A673 (cell line): ENCODE results near the gene TBX3. TPM values are rescaled to one million over a fixed set of nuclear protein-coding genes. Genes with fewer than 3 reads are reported as not detected.

Experiments used
- BruUV-seq: library from RNA; stranded (reverse); fragments of 400-500 nt; replicated peaks from 2 replicates; lab custom pipeline; 2021; lab: Mats Ljungman, UMichigan
- CTCF ChIA-PET: fragments of 300-600 bp; sonication (Branson Sonifier 250); formaldehyde crosslinking; loops from one replicate; lab custom pipeline; 2022; ENCODE audit warnings: antibody characterized with exemption; lab: Charles Lee
- POLR2A ChIA-PET: fragments of 300-600 bp; sonication (Branson Sonifier 250); formaldehyde crosslinking; loops from one replicate; lab custom pipeline; 2022; ENCODE audit warnings: antibody characterized with exemption; ENCODE audit not compliant: low non-redundant PET; lab: Charles Lee
- DNase-seq: peaks from one replicate; pipeline ENCODE4 v3.0.0-alpha.2; 2015; ENCODE audit warnings: low spot score
- H3K27ac ChIP-seq: fragments of 200-600 bp; sonication (generic); 2 replicates; pipeline ENCODE4 v1.5.1; 2016; ENCODE audit warnings: mixed run types, low read depth, mild to moderate bottlenecking, mixed read lengths, antibody characterized with exemption, low read length; ENCODE audit not compliant: poor library complexity, severe bottlenecking
- H3K27me3 ChIP-seq: fragments of 200-600 bp; sonication (generic); replicated peaks from 2 replicates; pipeline ENCODE4 v1.6.1; 2017; ENCODE audit warnings: mixed run types, low read depth, mild to moderate bottlenecking, mixed read lengths, antibody characterized with exemption, low read length; ENCODE audit not compliant: insufficient read depth, poor library complexity
- H3K36me3 ChIP-seq: fragments of 200-600 bp; sonication (generic); 2 replicates; pipeline ENCODE4 v1.6.1; 2016; ENCODE audit warnings: mixed run types, mild to moderate bottlenecking, mixed read lengths, antibody characterized with exemption, low read length; ENCODE audit not compliant: insufficient read depth, poor library complexity, severe bottlenecking
- H3K4me1 ChIP-seq: fragments of 200-600 bp; sonication (generic); 2 replicates; pipeline ENCODE4 v1.6.1; 2017; ENCODE audit warnings: mixed run types, mild to moderate bottlenecking, mixed read lengths, antibody characterized with exemption, low read length; ENCODE audit not compliant: insufficient read depth, poor library complexity, severe bottlenecking
- H3K4me3 ChIP-seq: fragments of 200-600 bp; sonication (generic); 2 replicates; pipeline ENCODE4 v1.5.1; 2016; ENCODE audit warnings: low read depth, mixed run types, mild to moderate bottlenecking, mixed read lengths, low read length; ENCODE audit not compliant: poor library complexity, severe bottlenecking
- H3K9me3 ChIP-seq: fragments of 200-600 bp; sonication (generic); 2 replicates; pipeline ENCODE4 v1.6.1; 2016; ENCODE audit warnings: mixed run types, low read depth, mild to moderate bottlenecking, mixed read lengths, antibody characterized with exemption, low read length; ENCODE audit not compliant: poor library complexity, severe bottlenecking
- CTCF ChIP-seq: fragments of 300-800, 200-600 bp; sonication (generic); conservative IDR thresholded peaks from 2 replicates; pipeline ENCODE4 v1.5.1; 2017; ENCODE audit warnings: low read depth, mild to moderate bottlenecking, antibody characterized with exemption, low read length, moderate library complexity, mixed read lengths
- EZH2 ChIP-seq: fragments of 200-600 bp; sonication (generic); IDR thresholded peaks from 2 replicates; pipeline ENCODE4 v1.6.1; 2017; ENCODE audit warnings: borderline replicate concordance, low read depth, mild to moderate bottlenecking, mixed read lengths, antibody characterized with exemption, low read length; ENCODE audit not compliant: poor library complexity, severe bottlenecking
- intact Hi-C: fragments of 100-400 bp; cut with micrococcal nuclease; formaldehyde crosslinking; loops from one replicate; pipeline ENCODE4 v1.10.0; 2022; ENCODE audit not compliant: unreplicated experiment
- total RNA-seq: library from RNA; stranded (reverse); gene quantifications from 2 replicates; pipeline ENCODE4 v1.2.3, GENCODE V29; 2021

TBX3 gene
- total RNA-seq, 1 experiment from 2014 or later = 1.4 TPM

GRCh38 chr12:114664651-114665320 lies 19.2 kb downstream of the TBX3 start:
- intact Hi-C loops = loop anchor here (10.0 kb wide), 1 partner anchor 680 kb away; no protein-coding TSS in a partner anchor
- H3K4me3 ChIP-seq = no peak overlapping the region
- no peaks in the 10 kb centered on the region for H3K4me1 ChIP-seq
- CTCF ChIA-PET = interaction anchor here (0.6 kb wide), 1 partner anchor 1250 kb away, joined by 6 read pairs; no protein-coding TSS in a partner anchor
- H3K36me3 ChIP-seq = no peaks in the 10 kb centered on the region
- H3K27ac ChIP-seq = no peak overlapping the region
- TF ChIP-seq CTCF = no peak
- TF ChIP-seq EZH2 = no peak
- BruUV-seq = no TSS peak
- H3K9me3 ChIP-seq = no peaks in the 10 kb centered on the region
- POLR2A ChIA-PET = no interaction called here
- peaks cover 3% of the 10 kb centered on the region for H3K27me3 ChIP-seq
- no peak for DNase-seq

GRCh38 chr12:114662512-114663177 lies 21.3 kb downstream of the TBX3 start:
- ChIA-PET POLR2A (no interaction called here), CTCF (interaction anchor here (0.5 to 1.1 kb wide), 3 partner anchors 21 to 1255 kb away, joined by 3 to 8 read pairs (median 4); partner anchors contain the start of gene TBX3)
- Histone ChIP-seq H3K36me3 (no peaks in the 10 kb centered on the region), H3K4me3 (no peak overlapping the region), H3K4me1 (no peaks in the 10 kb centered on the region), H3K27ac (no peak overlapping the region), H3K27me3 (peaks cover under 1% of the 10 kb centered on the region), H3K9me3 (no peaks in the 10 kb centered on the region)
- peak; percentile 72 for DNase-seq
- TF ChIP-seq EZH2 (no peak), CTCF (peak; percentile 81)
- intact Hi-C loops = loop anchor here (1.0 to 10.0 kb wide), 3 partner anchors 678 to 1254 kb away; no protein-coding TSS in a partner anchor
- no TSS peak for BruUV-seq

GRCh38 chr12:114661245-114661644 lies 22.7 kb downstream of the TBX3 start:
- ChIA-PET POLR2A (no interaction called here), CTCF (no interaction called here)
- H3K4me3 ChIP-seq = no peak overlapping the region
- H3K27ac ChIP-seq = no peak overlapping the region
- no peak for DNase-seq
- BruUV-seq = no TSS peak
- TF ChIP-seq CTCF (no peak), EZH2 (no peak)
- no peaks in the 10 kb centered on the region for H3K27me3 ChIP-seq
- no peaks in the 10 kb centered on the region for H3K9me3 ChIP-seq
- intact Hi-C loops = loop anchor here (10.0 kb wide), 1 partner anchor 676 kb away; no protein-coding TSS in a partner anchor
- no peaks in the 10 kb centered on the region for H3K4me1 ChIP-seq
- H3K36me3 ChIP-seq = no peaks in the 10 kb centered on the region
